ENCODE measurements around the gene TSPAN9. TPM values are rescaled to one million over a fixed set of nuclear protein-coding genes. Genes with fewer than 3 reads are reported as not detected.
A peak's percentile ranks its signal among the peaks of the same experiment; 100 is the strongest.

The TSPAN9 gene
- total RNA-seq, 1 donor from 2014 or later = 193 TPM

DNA sequence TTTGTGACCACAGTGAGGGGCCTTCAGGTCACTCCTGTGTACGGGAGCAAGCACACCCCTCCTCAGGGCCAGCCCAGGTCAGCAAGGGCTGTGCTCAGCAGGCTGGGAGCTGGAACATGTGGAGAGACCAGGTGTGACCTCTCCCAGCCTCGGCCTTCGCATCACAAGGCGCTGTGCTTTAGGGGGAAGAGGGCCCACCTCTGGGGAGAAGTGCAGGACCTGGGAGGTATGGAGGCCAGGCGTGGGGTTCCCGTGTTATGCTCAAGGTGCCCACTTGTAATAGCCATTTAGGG is 219.2 kb downstream of the TSPAN9 start:
- DNase-seq (ENCODE audit: missing footprints) = no peak
- intact Hi-C loops (cut with DNase I) = no loop called here

DNA sequence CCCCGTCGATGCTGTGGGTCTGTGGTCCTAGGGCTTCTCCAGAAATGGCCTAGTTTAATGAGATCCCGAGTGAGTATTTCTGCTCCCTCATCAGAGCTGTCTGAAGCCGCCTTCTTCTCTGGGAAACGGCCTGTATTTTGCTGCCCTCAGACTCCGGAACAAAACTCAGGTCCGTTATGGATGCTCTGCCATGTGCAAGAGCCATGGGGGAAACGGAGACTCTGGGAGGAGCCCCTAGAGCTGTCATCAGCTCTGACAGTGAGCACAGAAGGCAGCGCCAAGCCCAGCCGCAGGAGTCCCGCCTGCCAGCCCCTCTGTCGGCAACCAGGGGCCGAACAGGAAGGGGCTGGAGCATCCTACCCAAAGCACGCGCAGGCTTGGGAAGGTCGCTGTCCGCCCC is 221.4 kb downstream of the TSPAN9 start:
- intact Hi-C loops (cut with DNase I) = loop anchor here (1.0 kb wide), 1 partner anchor 506 kb away; no protein-coding TSS in a partner anchor
- DNase-seq (ENCODE audit: missing footprints) = no peak
- ATAC-seq = no peak

More for the DNA sequence above, 219.2 kb downstream of the TSPAN9 start:
- ATAC-seq = no peak

DNA sequence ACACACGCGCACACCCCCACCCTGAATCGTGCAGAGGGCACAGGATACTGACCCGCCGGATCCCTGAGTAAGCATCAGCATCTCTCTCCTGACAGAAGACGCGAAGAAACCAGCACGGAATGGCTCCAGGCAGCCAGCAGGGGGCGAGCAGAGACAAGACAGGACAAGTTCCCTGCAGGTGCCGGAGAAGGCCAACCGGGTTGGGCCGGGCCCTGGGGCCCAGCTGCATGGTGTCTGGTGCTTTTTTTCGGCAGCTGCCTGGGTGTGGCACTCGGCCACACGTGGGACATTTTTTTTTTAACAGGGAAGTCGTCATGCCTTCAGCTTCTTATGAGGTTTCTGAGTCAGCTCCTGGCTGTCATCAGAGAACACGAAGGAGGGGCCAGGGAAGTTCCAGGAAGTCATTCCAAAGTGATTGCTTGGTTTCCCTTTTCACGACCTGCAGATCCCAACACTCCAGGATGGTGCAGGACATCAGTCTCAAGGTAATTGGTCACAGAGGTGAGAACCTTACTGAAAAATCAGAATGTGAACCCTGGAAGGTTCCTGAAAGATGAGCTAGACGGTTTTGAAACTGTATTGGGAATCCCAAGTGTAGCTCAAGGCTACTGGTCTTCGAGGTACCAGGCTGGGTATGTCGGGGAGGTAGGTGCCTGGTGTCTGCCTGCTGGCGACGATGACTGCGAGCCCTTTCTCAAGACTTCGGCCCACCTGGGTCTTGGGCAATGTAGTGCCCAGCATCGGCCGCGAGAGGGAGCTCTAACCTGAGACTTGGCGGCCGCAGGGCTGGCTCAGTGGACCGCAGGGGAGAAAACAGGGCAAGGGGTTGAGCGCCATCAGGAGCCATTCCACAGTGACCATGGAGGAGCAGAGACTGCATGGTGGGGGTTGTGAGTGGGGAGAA is 223.0 kb downstream of the TSPAN9 start:
- intact Hi-C loops (cut with DNase I) = loop anchor here (1.0 to 10.0 kb wide), 3 partner anchors 375 to 504 kb away; no protein-coding TSS in a partner anchor
- DNase-seq (ENCODE audit: missing footprints) (peak; percentile 89), ATAC-seq (peak; percentile 83)

DNA sequence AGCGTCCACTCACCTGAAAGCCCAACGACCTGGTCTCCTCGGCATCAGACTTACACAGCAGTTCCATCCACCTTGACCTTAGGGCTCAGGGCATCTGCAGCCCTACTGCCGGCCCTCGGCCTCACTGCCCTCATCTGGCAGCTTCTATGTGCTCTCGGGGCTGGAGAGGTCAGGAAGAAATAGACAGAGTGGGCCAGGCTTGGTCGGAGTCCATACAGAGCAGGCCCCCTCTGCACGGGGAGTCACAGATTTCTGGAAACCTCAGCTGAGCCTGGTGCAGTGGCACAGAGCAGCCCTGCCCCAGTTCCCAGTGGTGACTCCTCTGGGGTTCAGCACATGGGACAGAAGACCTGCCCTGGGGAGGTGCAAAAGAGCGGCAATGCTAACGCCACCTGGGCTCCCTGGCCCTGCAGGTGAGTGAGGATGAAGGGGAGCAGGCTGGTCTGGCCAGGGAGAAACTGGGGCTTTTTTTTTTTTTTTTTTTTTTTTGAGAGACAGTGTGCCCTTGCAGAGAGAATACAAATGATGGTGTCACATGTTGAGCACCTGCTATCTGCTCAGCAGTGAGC is 223.7 kb downstream of the TSPAN9 start:
- intact Hi-C loops (cut with DNase I) = loop anchor here (1.0 to 10.0 kb wide), 2 partner anchors 374 to 476 kb away; no protein-coding TSS in a partner anchor
- ATAC-seq = no peak
- no peak for DNase-seq (ENCODE audit: missing footprints)

DNA sequence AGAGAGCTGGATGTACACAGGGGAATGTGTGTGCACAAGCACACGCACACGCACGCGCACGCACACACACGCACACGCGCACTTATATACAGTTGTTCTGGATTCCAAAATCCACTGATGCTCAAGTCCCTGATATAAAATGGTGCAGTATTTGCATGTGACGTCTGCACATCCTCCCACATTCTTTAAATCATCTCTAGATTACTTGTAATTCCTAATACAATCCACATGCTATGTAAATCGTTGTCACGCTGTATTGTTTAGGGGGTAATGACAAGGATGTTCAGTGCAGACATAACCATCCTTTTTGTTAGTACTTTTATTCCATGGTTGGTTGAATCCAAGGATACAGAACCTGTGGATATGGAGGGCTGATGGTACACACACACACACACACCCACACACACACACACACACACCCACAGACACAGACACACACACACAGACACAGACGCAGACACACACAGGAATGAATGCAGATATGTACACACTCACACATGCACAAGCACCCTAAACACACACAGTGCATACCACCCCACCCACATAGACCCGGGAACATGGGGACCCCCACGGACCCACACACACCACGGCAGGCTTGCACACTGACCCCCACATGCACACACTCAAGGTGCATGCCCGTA is 225.3 kb downstream of the TSPAN9 start:
- DNase-seq (ENCODE audit: missing footprints) (no peak), ATAC-seq (no peak)
- intact Hi-C loops (cut with DNase I) = loop anchor here (10.0 kb wide), 1 partner anchor 372 kb away; no protein-coding TSS in a partner anchor

DNA sequence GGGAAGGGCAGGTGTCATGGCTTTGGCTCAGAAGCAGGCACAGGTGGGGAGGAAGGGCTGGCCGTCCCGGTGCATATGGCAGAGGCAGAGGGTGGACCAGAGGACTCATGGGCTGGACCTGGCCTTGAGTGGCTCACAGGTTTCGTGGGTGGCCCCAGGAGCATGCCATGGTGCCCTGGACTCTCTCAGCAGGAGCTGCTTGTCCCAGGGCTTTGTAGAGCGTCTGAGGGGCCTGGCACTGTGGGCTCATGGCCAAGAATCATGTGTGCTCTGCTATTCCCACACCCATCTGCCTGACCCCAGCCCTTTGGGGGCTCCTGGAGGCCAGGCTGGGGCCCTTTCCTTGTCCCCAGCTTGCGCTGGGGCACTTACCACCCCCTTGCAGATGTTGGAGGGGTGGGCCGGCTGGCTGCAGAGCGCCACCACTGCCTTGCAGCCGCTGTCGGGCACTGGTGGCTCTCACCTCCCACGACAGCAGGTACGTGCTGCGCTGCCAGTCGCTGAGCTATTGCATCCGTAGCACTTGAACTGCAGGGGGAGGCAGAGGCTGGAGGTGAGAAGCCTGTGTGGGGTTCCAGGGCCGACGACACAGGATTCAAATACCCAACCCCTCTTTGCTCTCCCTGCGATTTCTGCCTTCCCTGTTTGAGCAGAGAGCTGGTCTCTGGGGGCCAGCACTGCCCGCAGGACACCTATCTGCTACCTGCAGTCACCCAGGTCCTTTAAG is 226.4 kb downstream of the TSPAN9 start:
- intact Hi-C loops (cut with DNase I) = loop anchor here (10.0 kb wide), 1 partner anchor 371 kb away; no protein-coding TSS in a partner anchor
- ATAC-seq = no peak
- no peak for DNase-seq (ENCODE audit: missing footprints)

DNA sequence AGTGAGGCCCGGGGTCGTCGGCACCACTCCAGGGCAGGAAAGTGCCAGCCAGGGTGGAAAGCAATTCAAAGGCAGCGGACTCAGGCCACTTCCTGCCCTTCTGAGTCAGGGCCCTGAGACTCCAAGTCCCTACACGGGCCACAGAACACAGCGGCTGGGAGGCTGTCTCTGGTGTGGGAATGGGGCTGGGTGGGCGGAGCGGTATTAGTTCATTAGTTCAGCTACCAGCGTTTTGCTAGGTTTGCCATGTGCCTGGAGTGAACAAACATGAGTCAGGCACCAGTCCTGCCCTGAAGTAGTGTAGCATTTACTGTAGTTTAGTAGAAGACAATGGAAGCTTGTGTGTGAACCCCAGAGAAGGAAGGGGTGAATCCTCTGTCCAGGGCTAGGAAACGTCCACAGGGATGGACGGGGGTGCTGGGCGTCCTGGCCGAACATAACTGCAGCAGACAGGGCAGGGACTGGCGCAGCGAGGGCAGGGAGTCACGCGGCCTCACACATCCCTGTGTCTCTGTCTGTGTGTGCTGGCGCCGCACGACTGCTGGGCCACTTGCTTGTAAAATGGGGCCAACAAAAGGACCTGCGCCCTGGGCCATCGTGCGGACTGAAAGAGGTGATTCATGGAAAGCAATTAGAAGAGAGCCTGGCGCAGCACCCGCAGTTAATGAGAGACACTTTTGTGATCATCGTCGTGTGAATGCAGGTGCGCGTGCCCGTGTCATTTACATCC is 227.4 kb downstream of the TSPAN9 start:
- ATAC-seq (no peak), DNase-seq (ENCODE audit: missing footprints) (no peak)
- intact Hi-C loops (cut with DNase I) = loop anchor here (10.0 kb wide), 1 partner anchor 370 kb away; no protein-coding TSS in a partner anchor

DNA sequence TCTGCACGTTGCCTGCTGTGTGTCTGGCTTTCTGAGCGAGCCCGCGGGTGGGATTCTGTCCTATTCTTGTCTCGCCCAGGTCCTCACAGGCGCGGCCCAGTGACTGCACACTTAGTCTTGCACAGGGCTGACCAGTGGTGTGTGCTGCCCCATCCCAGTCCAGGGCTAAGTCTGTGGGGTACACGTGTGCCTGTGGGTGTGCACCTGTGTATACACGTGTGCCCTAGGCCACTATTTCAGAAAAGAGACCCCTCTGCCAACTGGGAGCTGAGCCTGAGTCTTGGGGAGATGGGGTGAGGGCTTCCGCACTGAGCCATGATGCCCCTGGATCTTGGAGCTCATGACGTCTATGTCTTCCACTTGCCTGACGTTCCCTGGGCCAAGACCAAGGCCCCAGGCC is 228.3 kb downstream of the TSPAN9 start:
- DNase-seq (ENCODE audit: missing footprints) (no peak), ATAC-seq (no peak)
- intact Hi-C loops (cut with DNase I) = loop anchor here (10.0 kb wide), 1 partner anchor 369 kb away; no protein-coding TSS in a partner anchor

DNA sequence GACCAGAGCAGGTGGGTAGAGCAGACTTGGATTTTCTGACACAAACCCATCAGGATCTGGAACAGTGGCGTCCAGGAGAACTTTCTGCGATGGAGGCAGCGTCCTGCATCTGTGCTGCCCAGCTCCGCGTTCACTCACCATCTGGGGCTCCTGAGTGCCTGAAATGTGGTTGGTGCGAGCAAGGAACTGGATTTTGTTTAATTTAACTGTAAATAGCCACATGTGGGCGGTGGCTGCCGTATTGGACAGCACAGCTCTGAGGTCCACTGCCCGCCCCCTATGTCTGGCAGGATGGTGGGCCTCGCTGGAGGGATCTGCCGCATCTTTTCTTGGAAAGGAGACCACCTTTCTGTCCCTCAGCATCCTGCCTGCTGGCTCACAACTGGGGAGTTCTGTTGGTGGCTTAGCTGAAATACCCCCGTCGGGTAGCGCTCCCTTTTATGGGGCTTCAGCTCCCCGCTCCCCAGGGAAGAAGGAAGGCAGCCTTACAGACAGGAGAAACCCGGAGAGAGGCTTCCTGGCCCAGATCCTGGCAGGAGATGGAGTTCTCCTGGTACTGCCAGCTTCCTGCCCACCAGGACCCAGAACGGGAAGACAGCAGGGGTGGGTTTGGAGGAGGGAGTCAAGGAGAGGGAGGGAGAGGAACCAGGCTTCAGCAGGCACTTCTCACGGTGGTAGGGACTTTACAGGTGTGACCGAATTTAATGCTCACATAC is 228.9 kb downstream of the TSPAN9 start:
- intact Hi-C loops (cut with DNase I) = loop anchor here (10.0 kb wide), 1 partner anchor 369 kb away; no protein-coding TSS in a partner anchor
- ATAC-seq = no peak
- no peak for DNase-seq (ENCODE audit: missing footprints)

DNA sequence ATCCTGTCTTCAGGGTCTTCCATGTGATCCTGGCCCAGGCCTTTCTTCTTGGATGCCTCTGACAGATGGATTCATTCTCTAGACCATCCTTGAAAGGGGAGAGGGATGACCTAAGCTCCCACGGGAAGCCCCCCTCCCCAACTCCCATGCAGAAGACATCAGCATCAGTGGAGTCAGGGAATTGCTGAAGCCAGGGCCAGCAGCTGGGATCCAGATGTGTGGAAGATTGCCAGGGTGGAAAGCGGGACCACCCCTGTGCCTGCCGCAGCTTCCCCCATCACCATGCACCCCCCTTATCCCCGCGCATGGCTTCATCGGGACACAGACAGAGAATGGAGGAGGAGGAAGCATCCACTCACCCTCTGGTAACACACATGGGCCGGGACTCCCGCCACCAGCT is 230.2 kb downstream of the TSPAN9 start:
- intact Hi-C loops (cut with DNase I) = loop anchor here (10.0 kb wide), 1 partner anchor 367 kb away; no protein-coding TSS in a partner anchor
- ATAC-seq (no peak), DNase-seq (ENCODE audit: missing footprints) (no peak)

DNA sequence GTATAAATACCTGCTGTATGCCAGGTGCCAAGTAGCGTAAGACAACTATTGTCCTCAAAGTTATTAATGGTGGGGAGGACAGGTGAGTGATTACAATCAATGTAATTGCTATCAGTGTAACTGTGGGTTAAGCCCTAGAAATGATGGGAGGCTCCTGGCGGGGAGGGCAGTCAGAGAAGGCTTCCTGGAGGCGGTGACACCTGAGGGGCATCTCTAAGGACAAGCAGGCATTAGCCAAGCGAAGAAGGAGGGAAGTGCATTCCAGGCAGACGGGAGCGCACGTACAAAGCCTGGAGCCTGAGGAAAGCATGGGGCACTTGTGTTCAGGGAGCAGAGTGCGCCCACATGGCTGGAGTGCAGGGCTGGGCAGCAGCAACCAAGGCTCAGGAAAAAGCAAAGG is 230.9 kb downstream of the TSPAN9 start:
- ATAC-seq (no peak), DNase-seq (ENCODE audit: missing footprints) (no peak)
- intact Hi-C loops (cut with DNase I) = loop anchor here (10.0 kb wide), 1 partner anchor 367 kb away; no protein-coding TSS in a partner anchor

DNA sequence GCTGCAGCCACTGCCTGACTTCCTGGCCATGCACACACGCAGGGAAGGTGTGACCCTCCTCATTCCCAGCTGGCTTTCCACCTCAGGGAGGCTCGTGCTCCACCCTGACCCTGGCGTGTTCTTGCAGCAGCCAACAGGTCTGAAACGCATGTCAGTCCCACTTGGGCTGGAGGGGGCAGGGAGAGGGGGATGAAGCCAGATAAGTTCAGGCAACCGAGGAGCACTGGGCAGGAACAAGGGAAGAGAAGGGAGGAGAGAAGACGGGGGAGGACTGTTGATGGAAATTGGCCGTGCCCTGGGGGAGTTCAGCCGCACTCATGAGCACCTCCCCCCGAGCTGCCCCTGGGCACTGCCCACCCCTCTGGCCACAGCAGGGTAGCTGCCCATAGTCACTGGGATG is 231.4 kb downstream of the TSPAN9 start:
- ATAC-seq (no peak), DNase-seq (ENCODE audit: missing footprints) (no peak)
- intact Hi-C loops (cut with DNase I) = loop anchor here (10.0 kb wide), 1 partner anchor 366 kb away; no protein-coding TSS in a partner anchor

DNA sequence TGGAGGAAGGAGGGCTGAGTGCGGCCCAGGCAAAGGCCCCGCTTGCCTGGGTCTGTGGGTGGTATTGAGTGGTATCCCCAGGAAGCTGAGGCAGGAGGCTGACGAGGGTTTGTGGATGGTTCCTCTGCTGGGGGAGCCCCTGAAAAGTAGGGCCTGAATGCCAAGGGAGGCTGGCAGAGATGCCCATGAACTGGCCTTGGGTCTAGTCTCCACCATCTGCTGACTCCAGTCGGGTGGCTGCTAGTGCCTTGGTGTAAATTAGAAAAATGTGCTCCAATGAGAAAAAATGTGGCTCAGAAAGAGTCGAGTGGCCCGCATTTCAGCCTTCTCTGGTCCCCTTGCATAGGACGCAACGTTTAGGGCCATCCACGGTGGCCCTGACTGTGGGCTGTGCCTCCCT is 232.6 kb downstream of the TSPAN9 start:
- no peak for DNase-seq (ENCODE audit: missing footprints)
- intact Hi-C loops (cut with DNase I) = loop anchor here (10.0 kb wide), 1 partner anchor 365 kb away; no protein-coding TSS in a partner anchor
- ATAC-seq = no peak

DNA sequence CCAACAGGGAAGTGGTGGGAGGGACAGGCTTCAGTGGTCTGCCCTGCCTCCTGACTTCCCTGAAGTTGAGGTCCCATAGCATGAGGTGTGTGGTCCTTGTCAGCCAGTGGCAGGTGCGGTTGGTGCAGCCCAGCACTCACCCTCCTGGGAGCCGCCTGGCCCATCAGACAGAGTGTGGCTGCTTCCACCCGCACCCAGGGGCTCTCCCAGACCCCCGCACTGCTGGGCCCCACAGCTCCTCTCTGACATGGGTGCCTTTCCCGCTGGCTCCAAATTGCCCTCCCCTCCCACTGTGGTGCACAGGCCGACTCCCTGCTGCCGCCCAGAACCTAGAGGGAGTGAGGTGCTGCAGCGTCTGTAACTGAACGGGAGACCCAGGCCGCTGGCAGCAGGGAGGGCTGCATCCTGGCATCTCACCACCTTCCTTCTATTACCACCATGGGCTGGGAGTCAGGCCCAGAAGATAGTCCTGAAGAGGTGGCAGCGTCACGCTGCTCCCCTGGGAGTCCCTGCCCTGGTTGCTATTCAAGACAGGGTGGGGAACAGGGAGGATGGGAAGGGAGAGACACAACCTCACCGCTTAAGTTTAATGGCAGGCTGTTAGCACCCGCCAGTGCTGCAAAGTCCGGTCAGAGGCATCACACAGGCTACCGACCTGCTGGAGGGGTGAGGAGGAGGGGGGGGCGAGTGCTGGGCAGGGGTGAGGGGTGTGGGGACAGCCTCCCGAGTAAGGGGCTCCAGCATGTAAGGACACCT is 233.3 kb downstream of the TSPAN9 start:
- intact Hi-C loops (cut with DNase I) = no loop called here
- ATAC-seq (no peak), DNase-seq (ENCODE audit: missing footprints) (no peak)

DNA sequence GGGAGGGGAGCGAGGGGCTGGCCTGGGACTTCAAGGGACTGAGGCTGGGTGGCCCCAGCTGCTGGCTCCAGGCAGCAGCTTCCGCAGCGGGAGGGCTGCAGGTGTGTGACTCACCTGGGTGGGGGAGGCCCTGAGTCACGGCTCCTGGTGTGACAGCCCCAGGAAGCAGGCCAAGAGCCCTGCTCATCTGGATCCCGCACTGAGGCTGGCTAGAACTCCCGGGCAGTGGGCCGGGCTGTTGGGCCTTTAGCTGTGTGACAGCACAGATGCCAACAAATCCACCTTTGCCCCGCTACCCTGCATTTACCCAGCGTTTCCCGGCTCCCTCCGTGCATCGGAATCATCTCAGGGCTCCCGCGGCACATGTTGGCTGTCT is 233.8 kb downstream of the TSPAN9 start:
- intact Hi-C loops (cut with DNase I) = no loop called here
- DNase-seq (ENCODE audit: missing footprints) (peak; percentile 58), ATAC-seq (no peak)

DNA sequence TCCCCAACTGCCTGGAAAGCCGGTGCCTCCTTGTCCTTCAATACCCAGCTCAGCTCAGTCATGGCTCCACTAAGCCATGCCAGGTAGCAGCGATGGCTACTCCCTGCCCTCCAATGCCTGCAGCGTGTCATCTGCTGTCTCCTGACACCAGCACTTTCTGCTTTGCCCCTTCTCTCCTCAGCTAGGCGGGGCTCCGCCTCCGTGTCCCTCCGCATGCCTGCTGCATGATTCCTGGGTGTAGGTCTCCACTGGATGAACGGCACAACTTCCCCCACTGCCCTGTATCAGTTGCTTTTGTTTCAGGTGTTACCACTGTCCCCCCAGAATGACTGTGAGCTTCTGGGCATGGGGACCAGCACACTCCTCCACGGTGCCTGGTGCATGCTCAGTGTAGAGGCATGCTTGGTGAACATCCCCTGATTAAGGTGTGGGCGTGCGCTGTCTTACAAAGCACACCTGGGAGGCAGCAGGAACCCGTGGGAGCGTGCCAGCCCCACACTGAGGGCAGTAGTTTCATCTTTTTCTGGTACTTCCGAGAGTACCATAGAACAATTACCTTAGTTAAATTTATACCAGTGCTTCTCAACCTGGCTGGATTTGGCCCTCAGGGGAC is 234.4 kb downstream of the TSPAN9 start:
- no peak for DNase-seq (ENCODE audit: missing footprints)
- no peak for ATAC-seq
- intact Hi-C loops (cut with DNase I) = no loop called here

Measured in Right ventricle myocardium inferior (tissue), 1 donor.